Stimulated activated CD8-positive, alpha-beta memory T cell treated with anti-CD3 and anti-CD28 coated beads, Interleukin-4, amount 100 ng/mL, for 48 hours (primary cell): ENCODE results near the gene CSNK1E.
"Not testable (repeated sequence)": the region's sequence is repeated elsewhere in the genome, so short reads cannot be mapped to it uniquely, and the experiment has no call there.

ENCODE experiments used
- DNase-seq: peaks from one replicate; pipeline ENCODE4 v3.0.0-alpha.2; 2020

The CSNK1E gene

DNA sequence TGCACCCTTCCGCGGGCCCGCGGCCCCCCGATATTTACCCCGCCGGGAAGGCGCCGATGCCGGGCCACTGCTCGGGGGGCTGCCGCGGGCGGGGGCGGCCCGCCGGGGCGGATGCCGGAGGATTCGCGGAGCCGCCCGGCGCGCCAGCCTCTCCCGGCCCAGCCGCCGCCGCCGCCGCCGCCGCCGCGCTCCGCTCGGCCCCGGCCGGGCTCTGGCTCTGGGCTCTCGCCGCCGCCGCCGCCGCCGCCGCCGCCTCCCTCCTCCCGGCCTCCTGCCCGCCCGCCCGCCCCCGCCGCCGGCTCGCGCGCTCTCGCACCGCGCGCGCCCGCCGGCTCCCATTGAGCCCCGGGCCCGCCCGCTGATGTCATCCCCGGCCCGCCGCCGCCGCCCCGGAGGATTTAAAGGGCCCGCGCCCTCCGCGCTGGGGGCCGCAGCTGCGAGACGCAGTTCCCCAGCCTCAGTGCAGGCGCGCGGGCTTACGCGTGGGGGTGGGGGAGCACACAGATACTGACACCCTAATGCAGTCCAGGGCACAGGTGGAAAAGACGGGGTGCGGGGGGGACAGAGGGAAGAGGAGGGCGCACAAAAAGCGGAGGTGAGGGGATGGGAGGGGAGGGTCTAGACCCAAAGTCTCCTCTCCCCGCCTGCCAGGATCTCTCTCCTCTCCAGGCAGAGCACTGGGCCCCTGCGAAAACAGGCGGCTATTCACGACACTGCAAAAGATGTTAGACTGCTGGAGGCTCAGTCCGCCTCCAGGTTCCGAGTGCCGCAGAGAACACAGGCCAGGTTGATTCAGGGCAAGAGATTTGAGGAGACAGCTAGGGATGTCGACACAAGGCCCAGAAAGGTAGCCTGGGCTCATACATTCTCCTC lies at the start of gene CSNK1E:
Gene CSNK1E, minus strand, starts transcription at position 312 of the 873 bp plus-strand sequence. CDS start 3,276 bp downstream, outside the sequence.
- peak; percentile 79 for DNase-seq

DNA sequence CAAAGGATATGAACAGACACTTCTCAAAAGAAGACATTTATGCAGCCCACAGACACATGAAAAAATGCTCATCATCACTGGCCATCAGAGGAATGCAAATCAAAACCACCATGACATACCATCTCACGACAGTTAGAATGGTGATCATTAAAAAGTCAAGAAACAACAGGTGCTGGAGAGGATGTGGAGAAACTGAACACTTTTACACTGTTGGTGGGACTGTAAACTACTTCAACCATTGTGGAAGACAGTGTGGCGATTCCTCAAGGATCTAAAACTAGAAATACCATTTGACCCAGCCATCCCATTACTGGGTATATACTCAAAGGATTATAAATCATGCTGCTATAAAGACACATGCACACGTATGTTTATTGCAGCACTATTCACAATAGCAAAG lies 48.6 kb upstream of the CSNK1E start:
- DNase-seq, result not testable (repeated sequence)

DNA sequence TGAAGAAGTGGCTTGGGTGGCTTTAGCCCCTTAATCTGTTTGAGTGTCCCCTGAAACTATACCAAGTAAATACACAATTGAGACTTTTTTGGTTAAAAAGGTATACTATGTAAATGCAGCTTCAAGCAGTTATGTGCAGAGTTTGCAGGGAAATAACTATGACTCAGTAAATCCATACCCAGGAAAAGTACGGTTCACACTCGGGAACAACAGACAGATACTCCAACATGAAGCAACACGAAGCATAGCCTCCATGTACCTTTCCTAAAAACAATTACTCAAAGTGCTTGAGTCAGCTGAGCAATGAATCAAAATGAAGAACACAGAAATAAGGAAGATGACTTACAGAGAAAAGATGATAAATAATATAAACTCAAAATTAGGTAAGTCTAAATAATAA lies 47.9 kb upstream of the CSNK1E start:
- DNase-seq, result not testable (repeated sequence)

DNA sequence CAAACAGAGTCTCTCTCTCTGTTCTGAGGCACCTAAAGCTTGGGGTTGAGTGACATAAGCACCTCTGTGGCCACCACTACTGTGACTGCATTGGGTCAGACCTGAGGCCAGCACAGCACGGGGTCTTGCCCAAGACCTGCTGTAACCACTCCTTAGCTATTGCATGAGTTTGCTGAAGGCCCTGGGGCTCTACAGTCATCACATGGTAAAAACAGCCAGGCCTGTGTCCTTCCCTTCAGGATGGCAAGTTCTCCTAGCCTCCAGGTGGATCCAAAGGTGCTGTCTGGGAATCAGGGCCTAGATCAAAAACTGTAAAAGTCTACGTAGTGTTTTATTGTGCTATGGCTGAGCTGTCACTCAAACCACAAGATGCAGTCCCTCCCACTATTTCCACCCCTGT lies 43.3 kb upstream of the CSNK1E start:
- not testable (repeated sequence) for DNase-seq

DNA sequence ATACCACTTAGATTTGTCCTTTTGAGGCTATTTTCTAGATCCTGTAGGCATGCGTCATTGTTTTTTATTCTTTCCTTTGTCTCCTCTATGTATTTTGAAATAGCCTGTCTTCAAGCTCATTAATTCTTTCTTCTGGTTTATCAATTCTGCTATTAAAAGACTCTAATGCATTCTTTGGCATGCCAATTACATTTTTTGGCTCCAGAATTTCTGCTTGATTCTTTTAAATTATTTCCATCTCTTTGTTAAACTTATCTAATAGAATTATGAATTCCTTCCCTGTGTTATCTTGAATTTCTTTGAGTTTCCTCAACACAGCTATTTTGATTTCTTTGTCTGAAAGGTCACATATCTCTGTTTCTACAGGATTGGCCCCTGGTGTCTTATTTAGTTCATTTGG lies 42.6 kb upstream of the CSNK1E start:
- DNase-seq, result not testable (repeated sequence)

DNA sequence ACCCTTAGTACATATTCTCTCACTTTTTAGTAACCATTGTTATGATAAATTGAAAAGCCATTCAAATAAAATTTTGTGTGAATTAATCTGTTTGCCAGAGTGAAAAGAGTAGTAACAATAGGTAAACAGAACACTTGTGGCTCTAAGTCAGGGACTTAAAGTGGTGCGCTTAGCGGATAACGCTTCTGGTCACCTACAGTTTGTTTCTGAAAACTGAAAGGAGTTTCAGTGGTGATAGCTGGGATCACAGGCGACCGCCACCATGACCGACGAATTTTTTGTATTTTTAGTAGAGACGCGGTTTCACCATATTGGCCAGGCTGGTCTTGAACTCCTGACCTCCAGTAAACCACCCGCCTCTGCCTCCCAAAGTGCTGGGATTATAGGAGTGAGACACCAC lies 40.7 kb upstream of the CSNK1E start:
- not testable (repeated sequence) for DNase-seq

DNA sequence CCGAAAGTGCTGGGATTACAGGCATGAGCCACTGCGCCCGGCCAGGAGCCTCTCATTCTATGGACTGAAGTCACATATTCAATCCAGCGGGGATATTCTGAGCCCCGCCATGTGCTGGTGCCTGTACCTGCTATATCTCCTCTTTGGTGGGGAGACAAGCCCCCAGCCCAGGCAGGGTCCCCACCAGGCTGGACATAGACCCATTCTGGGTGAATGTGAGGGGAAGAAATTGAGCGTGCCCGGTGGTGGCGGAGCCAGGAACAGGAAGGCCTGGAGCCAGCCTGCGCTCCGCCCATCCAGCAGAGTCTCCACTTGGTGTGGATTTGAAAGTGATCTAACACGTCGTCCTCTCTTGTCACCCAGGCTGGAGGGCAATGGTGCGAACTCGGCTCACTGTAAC lies 38.0 kb upstream of the CSNK1E start:
- no peak for DNase-seq

DNA sequence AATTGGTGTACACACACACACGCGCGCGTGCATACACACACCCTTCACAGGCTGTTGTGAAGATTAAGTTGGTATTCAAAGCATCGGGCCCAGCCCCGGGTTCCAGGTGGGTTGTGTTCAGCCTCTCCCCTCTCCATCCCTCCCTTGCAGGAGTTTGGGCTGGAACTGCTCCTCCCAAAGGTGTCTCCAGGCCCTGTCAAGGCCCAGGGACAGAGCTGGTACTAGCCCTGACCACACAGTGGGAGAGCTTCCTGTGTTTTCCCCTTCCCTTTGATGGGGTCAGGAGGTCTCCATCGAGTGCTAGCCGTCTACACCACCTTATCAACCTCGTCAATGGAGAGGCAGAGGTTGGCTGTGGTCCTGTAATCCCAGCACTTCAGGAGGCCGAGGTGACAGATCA lies 36.5 kb upstream of the CSNK1E start:
- no peak for DNase-seq

DNA sequence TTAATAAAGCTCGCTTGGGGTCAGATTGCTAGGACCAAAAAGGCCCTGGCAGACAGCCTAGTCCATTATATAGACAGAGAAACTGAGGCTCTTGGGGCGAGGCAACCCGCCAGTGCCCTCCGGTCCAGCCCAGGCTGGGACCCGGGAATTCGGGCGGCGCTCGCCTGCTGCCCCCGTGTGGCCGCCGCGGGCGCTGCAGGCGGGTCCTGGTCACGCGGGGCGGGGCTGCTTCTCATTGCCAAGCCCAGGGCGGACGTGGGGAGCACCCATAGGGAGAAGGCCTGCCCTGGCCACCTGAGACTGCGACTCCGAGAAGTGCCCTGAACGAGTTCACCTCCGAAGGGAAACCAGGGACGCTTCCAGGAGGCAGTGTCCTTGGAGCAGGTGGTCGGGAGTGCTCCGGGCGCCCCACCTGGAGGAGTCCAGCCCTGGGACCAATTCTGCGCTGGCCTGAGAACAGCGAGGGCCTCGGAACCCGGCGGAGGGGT lies 36.0 kb upstream of the CSNK1E start:
- peak; percentile 84 for DNase-seq

DNA sequence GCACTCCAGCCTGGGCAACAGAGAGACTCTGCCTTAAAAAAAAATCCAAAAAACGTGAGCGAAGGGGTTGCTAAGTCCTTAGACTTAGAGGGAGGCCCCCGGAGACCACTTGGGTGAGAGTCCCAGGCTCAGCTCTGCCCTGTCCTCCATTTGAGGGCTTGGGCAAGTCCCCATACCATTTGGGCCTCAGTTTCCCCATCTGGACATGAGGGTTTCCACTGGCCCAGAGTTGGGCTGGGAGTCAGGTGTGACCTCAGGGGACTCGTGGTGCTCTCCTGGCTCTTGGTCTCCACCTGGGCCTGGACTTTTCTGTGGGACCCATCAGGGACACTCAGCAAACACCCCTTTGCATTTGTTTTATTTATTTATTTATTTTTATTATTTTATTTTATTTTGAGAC lies 35.2 kb upstream of the CSNK1E start:
- no peak for DNase-seq

DNA sequence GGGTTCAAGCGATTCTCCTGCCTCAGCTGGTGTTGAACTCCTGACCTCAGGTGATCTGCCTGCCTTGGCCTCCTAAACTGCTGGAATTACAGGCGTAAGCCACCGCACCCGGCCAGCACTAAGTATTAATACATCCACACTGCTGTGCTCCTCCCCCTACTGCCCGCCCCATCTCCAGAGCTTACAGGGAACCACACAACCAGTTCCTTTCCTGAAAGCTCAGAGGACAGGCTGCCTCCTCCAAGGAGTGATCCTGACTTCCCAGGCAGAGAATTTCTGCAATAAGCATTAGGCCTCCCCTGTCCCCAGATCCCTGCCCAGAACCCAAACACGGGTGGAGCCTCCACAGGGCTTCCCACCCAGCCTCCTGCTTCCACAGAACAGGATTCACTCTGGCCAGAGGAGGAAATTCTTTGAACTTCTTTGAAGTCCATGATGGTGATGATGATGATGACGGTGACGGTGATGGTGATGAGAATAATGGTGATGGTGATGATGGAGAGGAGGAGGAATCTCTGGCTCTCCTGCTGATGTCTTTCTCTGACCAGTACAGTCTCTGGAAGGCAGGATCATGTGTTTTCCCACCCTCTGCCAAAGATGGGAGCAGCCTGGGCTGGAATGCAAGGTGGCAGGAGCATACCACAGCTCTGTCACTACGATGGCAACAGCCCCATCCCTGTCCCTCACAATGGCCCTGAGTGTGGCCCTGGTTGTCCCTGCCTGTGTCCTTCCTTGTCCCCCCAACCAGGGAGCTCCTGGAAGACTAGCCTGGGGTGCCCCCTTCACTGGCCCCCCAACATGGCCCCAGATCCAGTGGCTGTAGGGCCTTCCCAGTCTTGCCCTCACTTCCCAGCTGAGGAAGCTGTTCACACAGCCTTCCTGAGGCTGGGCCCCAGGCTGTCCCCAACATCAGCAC lies 33.5 kb upstream of the CSNK1E start:
- DNase-seq, result peak; percentile 14

DNA sequence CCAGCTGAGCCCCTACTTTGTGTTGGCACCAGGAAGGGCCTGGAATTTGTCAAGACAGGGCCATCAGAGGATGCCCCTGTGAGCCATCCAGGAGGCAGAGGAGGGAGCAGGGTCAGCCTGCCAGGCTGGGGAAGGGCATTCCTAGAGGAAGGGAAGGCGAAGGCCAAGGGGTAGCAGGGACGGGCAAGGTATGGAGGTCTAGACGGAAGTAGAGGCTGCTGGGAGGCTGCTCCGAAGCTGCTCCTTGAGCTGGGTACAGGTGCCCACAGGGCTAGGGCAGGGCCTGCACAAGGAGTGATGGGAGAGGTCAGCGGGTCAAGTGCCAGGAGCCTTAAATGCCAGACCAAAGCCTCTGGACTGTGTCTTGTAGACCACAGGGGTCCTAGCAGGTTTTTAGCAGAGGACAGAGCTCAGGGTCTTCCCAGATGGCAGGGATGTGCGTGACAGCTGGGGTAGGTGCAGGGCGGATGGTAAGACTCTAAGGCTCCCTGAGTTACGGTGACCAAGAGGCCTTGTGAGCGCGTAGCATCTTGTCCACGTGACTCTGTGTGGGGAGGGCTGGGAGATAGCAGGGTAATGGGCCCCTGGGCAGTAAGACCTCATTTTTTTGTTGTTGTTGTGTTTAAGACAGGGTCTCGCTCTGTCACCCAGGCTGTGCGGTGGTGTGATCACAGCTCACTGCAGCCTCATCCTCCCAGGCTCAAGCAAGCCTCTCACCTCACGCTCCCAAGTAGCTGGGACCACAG lies 31.7 kb upstream of the CSNK1E start:
- peak; percentile 18 for DNase-seq

DNA sequence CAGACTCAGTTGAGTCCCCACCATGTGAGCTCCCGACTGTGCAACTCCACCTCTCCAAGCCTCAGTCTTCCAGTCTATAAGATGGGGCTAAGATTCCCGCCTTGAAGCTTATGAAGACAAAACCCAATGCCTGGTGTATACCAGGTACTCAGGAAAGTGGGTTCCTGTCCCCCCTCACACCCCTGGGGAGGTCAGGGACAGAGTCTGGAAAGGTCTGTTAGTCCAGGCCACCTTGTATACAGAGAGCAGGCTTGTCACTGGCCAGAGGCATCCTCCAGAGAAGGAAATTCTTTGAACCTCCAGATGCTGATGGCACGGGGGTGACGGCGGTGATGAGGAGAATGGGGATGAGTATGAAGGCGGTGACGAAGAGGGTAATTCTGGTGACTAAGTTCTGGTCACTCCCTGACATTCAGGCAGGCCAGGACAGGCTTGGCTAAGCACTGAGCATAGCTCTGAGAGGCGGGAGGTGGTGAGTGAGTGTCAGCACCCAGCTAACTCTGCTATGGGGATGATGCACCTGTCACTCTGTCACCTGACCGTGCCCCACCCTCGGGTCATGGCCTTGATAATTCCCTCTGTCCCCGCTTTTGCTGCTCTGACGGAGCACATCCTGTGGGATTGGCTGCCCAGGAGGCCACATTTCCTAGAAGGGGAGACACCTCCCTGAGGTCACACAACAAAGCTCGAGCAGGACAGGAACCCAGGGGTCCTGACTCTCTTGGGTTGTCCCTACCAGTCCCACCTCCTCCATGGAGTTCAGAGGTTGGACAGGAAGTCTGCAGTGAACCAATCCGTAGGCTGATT lies 30.9 kb upstream of the CSNK1E start:
- DNase-seq, result peak; percentile 19

DNA sequence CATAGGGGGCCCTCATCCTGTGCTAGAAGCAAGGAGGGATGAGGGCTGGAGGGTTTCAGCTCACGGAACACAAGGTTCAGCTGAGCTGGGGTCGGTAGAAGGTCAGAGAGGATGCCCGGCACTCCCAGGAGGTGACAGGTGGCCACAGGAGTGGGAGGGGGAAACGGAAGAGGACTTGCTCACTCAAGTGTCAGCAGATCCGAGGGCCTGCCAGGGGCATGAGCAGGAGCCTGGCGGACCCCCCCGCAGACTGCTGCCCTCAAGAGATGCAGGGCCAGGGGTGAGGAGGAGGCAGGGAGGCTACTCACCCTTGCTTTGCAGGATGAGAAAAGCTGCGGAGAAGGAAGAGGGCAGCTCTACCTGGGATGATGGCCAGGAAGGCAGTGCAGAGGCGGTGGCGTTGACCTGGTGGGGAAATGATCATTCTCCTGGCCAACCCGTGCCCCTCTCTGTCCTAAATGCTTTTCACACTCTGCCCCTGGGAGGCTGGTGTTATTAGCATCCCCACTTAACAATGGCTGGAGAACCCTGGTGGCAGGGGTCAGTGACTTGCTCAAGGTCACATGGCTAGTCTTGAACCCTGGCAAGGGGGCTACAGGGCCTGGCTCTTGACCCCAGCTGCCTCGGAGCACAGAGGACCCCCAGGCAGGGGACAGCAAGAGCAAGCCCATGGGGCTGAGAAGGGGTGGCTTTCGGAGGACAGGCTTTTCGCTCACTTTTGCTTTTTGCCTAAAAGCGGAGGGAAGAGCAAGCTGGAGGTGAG lies 30.1 kb upstream of the CSNK1E start:
- DNase-seq, result peak; percentile 9

DNA sequence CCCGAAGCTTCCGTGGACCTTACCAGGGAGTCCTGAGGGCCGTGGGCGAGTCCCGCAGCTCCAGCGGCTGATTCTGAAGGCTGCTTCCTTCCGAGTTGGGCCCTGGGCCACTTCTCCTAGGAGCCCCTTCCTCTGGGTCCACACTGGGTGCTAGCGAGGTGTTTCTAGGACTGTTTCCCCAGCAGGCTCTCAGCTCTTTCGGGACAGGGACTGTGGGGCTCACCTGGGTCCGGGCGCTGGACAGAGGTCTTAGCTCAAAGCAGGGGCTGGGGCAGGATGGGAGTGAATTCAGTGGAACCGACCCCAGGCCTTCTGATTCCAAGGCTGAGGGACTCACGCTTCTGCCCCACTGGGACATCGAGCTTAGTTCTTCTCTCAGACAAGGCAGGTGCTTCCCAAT lies 29.3 kb upstream of the CSNK1E start:
- peak; percentile 5 for DNase-seq

DNA sequence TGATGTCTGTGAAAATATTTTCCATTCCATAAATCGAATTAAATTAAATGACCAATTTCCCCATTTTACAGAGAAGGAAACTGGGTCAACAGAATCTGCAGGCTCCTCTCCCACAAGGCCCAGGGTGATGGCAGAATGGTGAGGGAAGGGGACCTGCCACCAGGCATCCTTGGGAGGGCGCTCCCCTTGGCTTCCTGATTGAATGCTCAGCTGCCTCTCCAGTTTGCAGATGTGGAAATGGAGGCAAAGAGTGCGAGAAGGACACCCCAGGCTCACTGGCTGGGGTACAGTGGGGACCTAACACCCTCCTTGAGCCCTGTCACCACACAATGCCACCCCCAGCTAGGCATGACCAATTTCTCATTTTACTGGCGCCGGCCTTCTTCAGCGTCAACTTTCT lies 28.5 kb upstream of the CSNK1E start:
- DNase-seq, result peak; percentile 6

DNA sequence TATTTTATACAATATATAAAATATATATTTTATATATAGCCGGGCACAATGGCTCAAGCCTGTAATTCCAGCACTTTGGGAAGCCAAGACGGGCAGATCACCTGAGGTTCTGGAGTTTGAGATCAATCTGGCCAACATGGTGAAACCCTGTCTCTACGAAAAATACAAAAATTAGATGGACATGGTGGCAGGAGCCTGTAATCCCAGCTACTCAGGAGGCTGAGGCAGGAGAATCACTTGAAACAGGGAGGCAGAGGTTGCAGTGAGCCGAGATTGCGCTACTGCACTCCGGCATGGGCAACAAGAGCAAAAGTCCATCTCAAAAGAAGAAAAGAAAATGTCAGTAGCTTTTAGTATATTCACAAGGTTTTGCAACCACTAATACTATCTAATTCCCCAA lies 22.7 kb upstream of the CSNK1E start:
- DNase-seq, result not testable (repeated sequence)

DNA sequence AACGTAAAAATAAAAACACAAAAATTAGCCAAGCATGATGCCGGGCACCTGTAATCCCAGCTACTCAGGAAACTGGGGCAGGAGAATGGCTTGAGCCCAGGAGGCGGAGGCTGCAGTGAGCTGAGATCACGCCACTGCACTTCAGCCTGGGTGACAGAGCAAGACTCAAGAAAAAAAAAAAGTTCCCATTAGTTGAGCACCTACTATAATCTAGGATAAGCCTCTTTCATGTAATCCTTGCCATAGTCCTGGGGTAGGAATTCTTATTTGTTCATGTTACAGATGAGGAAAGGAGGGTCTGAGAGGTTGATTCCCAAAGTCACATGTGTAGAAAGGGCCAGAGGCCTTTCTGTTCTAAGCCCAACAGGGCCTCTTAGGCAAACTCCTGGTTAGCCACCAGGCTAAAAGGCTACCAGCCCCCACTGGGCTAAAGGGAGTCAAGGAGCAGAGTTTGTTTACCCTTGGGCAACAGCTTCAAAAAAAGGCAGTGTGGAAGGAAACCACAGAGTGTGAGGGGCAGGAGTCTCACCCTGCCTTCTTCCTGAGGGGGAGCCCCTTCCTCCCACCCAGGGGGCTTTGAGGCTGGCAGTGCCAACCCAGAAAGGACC lies 21.6 kb upstream of the CSNK1E start:
- DNase-seq, result no peak

DNA sequence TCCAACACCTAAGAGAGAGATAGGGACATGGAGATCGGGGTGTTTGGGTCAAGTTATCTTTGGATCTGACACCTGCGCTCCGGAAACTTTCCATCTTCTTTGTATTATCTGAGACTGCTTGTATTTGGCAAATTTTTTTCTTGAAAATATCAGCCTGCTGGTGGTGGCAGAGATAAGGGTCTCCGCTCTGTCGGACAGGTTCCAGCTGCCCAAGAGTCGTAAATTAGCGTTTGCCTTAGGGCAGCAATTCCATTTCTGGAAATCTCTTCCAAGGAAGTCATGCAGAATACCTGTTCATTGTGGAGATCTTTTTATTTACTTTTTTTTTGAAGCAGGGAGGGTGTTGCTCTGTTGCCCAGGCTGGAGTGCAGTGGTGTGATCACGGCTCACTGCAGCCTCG lies 19.5 kb upstream of the CSNK1E start:
- no peak for DNase-seq

DNA sequence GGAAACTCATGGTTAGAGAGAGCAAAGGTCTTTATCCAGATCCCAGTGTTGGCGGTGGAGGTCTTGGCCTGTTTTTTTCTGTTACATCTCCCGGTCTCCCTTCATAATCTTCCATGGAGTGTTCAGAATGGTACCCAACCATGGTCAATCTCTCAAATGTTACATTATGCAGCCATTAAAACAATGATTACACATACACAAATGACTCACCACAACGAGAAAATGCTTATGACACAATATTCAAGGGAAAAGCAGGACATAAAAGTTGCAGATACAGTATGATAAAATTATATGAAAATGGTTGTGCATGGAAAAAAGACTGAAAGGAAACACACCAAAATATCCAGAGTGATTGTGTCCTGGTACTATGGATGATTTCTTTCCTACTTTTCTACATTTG lies 17.8 kb upstream of the CSNK1E start:
- DNase-seq, result no peak

DNA sequence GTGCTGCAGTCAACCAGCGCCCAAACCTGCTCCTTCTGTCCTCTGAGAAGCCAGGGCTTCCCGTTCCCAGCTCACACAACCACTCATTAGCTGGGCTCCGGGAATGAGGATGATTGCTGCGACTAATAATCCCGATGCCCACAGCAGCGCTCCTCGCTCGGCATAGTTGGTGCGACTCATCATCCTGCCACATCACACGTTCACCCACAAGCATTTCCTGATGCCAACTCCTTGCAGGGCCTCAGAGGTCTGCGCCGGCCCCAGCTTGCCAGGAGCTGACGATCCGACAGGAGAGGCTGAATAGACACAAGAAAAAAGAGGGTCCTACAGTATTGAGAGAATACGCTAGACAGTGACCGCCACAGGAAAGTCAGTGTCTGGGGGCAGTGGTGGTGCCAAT lies 10.6 kb upstream of the CSNK1E start:
- no peak for DNase-seq
